NCI-H748 (cell line): ENCODE measurements around the gene PLXNB3.
"Not testable (repeated sequence)": the region's sequence is repeated elsewhere in the genome, so short reads cannot be mapped to it uniquely, and the experiment has no call there.

ENCODE experiments used
- DNase-seq: peaks from one replicate; lab custom pipeline; 2025; ENCODE audit not compliant: unreplicated experiment; lab: John Stamatoyannopoulos, UW

Gene PLXNB3

GRCh38 chrX:153732401-153732800 is 31.6 kb upstream of the PLXNB3 start:
- no peak for DNase-seq

GRCh38 chrX:153733651-153734240 is 30.3 kb upstream of the PLXNB3 start:
- no peak for DNase-seq

- no peak for DNase-seq
Measured at GRCh38 chrX:153734871-153735270, 29.2 kb upstream of the PLXNB3 start.

GRCh38 chrX:153735274-153735673 is 28.8 kb upstream of the PLXNB3 start:
- no peak for DNase-seq

- no peak for DNase-seq
Measured at GRCh38 chrX:153736071-153736820, 27.8 kb upstream of the PLXNB3 start.

- DNase-seq, result no peak
Measured at GRCh38 chrX:153736871-153737441, 27.1 kb upstream of the PLXNB3 start.

- DNase-seq, result no peak
Measured at GRCh38 chrX:153738056-153738605, 25.9 kb upstream of the PLXNB3 start.

GRCh38 chrX:153739754-153740486 is 24.1 kb upstream of the PLXNB3 start:
- no peak for DNase-seq

- DNase-seq, result no peak
Measured at GRCh38 chrX:153740631-153741222, 23.3 kb upstream of the PLXNB3 start.

- DNase-seq, result no peak
Measured at GRCh38 chrX:153741446-153741845, 22.6 kb upstream of the PLXNB3 start.

GRCh38 chrX:153742111-153742510 is 21.9 kb upstream of the PLXNB3 start:
- not testable (repeated sequence) for DNase-seq

GRCh38 chrX:153742796-153743467 is 21.1 kb upstream of the PLXNB3 start:
- not testable (repeated sequence) for DNase-seq

- not testable (repeated sequence) for DNase-seq
Measured at GRCh38 chrX:153743468-153744209, 20.4 kb upstream of the PLXNB3 start.

- DNase-seq, result peak; percentile 9
Measured at GRCh38 chrX:153744210-153745066, 19.6 kb upstream of the PLXNB3 start.

- not testable (repeated sequence) for DNase-seq
Measured at GRCh38 chrX:153745067-153745433, 19.0 kb upstream of the PLXNB3 start.

- no peak for DNase-seq
Measured at GRCh38 chrX:153746359-153746758, 17.7 kb upstream of the PLXNB3 start.

- not testable (repeated sequence) for DNase-seq
Measured at GRCh38 chrX:153746991-153747390, 17.1 kb upstream of the PLXNB3 start.

- DNase-seq, result not testable (repeated sequence)
Measured at GRCh38 chrX:153749017-153749416, 15.0 kb upstream of the PLXNB3 start.
